Right kidney (tissue), 1 donor: ENCODE measurements around the gene WDR55.
"Not testable (repeated sequence)": the region's sequence is repeated elsewhere in the genome, so short reads cannot be mapped to it uniquely, and the experiment has no call there.

Experiments
- DNase-seq: peaks from one replicate; pipeline ENCODE4 v3.0.0-alpha.2; 2016

Gene WDR55

DNA sequence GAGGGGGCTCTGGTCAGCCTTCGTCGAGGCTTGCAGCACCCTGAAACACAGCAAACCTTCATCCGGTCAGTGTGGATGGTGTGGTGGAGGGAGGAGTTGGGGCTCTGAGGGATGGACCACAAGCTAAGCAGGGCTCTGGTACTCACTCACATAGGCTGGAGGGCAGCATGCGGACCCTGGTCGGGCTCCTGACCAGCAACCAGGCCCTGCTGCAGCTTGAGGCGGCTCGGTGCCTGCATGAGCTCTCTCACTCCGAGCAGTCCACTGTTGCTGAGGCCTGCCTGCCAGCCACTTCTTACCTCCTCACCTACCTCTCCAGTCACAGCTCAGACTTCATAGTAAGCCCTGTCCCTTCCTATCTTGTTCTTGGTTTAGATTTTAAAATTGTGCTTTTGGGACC lies 23.0 kb upstream of the WDR55 start:
- DNase-seq = no peak

DNA sequence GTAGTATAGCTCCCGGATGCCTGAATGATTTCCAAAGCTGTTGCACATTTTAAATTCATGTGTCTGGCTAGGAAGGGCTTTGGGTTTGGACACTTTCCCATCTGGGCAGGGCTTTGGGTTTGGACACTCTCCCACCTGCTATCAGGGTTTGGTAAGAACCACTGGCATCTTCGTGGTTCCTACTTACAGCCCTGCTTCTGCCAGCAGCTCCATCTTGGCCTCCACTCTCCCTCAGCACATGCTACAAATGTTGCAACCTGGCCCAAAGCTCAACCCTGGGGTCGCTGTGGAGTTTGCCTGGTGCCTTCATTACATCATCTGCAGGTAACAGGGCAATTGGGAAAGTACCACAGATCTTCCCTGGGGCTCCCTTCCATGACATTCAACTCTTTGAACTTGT lies 22.0 kb upstream of the WDR55 start:
- DNase-seq = no peak

DNA sequence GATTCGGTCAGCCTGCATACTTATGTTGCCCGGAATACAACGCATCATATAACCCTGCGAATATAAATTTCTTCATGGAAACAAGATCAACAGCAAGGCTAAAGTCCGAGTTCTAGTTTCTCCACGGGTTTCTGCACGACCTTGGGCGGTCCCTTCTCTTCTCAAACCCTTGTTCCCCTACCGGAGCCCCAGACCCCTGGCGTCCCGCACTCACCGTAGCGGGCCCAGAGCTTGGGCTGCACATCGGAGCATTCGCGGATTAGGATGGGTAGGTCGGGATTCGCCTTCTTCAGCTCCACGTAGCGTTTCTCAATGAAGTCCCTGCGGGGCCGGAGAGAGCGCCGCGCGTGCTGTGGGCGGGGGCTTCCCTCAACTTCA lies 17.7 kb upstream of the WDR55 start:
- DNase-seq = no peak

DNA sequence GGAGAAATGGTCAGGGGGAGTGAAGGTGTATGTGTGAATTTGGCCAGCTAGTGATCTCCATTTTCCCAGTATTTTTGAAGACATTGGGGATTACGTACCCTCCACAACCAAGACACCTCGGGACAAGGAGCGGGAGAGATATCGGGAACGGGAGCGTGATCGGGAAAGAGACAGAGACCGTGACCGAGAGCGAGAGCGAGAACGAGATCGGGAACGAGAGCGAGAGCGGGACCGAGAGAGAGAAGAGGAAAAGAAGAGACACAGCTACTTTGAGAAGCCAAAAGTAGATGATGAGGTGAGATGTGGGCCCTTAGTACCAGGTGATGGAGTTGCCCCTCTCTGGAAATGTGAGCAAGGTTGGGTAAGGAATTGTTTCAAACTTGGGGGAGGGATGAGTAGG lies 5.8 kb upstream of the WDR55 start:
- no peak for DNase-seq

DNA sequence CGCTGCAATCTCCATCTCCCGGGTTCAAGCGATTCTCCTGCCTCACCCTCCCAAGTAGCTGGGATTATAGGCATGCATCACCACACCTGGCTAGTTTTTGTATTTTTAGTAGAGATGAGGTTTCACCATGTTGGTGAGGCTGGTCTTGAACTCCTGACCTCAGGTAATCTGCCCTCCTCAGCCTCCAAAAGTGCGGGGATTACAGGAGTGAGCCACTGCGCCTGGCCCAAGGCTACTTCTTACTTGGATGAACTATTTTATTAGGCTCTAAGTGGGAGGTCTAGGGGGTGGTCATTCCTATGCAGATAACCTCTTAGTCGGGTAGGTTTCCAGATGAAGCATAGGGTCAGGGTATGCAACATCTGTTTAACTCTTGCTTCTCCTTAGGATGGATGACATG lies 4.3 kb upstream of the WDR55 start:
- not testable (repeated sequence) for DNase-seq

DNA sequence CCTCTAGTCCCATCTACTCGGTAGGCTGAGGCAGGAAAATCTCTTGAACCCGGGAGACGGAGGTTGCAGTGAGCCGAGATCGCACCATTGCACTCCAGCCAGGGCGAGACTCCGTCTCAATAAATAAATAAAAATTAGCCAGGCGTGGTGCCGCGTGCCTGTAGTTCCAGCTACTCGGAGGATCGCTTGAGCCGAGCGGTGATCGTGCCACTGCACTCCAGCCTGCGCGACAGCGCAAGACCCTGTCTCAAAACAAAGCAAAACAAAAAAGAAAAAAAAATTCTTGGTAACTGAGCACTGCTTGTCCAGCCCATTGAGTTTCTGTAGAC lies 710 bp upstream of the WDR55 start:
- no peak for DNase-seq

DNA sequence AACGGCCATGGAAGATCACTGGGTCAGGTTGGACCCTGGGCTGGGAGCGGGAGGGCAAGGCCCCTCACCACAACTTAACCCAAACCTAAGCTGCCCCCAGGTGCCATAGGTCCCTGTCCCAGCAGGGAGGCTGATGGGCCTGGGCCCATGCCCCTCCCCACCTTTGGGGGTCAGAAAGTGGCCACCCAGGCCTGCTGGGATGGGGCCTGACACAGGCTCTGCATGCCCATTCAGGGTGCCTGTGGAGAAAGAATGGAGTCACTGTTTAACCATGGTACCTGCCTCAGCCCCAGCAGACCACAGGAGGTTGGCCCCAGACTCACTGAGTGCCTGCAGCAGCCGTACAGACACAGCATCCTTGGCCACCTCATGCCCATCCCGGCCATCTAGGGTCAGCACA lies 6.3 kb downstream of the WDR55 start:
- DNase-seq = not testable (repeated sequence)

DNA sequence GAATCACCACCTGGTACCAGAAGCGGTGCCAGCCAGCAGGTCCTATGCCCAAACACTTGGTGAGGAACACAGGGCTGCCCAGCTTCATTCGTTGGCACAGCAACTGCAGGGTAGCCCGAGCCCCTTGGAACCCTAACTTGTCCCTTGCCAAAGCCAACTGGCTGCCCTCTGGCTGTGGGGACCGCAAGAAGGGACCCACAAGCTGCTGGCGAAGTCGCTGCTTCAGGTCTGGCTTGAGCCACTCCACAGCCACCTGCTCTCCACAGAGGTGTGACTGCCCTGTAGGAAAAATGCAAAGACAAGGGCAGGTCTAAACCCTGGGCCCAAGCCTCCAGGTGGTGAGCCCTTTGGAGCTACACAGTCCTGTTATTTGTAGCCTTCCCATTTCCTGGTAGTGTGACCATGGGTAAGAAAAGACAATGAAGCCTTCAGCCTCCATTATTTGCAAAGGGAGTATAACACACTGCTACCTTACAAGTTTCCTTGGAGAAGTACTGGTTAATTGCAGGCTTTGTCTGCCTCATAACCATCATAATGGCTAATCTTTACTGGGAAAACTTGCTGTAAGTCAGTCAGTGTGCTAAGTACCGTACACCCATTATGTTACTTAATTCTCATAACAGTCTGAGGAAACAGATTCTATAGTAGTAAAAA lies 6.9 kb downstream of the WDR55 start:
- no peak for DNase-seq

DNA sequence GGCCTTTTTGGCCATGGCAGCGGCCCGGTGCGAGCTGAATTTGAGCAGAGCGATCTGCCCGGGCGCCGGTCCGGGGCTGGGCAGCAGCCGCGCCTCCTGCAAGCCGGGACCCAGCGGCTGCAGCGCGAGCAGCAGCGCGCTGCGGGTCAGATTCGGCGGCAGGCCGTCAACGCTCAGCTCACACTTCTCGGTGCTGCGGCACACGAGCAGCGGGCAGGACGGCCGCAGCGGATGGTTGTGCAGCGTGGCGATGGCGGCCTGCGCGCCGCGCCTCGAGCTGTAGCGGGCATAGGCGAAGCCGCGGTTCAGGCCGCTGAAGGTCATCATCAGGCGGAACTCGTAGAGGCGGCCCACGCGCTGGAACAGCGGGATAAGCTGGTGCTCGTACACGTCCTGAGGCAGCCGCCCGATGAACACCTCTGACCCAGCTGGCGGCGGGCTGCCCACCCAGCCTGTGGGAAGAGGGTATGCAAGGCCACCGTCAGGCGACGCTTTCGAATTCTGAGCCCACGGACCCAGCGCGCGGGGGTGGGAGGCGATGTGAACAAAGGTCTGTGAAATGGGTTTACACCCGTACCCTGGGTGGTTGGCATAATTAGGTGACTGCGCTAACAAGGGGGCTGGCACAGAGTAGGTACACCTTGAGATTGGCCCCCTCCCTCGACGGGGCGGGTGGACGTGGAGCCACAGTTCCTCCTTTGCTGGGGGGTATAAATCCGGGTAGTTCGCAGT lies 7.9 kb downstream of the WDR55 start:
- DNase-seq = peak; percentile 52

DNA sequence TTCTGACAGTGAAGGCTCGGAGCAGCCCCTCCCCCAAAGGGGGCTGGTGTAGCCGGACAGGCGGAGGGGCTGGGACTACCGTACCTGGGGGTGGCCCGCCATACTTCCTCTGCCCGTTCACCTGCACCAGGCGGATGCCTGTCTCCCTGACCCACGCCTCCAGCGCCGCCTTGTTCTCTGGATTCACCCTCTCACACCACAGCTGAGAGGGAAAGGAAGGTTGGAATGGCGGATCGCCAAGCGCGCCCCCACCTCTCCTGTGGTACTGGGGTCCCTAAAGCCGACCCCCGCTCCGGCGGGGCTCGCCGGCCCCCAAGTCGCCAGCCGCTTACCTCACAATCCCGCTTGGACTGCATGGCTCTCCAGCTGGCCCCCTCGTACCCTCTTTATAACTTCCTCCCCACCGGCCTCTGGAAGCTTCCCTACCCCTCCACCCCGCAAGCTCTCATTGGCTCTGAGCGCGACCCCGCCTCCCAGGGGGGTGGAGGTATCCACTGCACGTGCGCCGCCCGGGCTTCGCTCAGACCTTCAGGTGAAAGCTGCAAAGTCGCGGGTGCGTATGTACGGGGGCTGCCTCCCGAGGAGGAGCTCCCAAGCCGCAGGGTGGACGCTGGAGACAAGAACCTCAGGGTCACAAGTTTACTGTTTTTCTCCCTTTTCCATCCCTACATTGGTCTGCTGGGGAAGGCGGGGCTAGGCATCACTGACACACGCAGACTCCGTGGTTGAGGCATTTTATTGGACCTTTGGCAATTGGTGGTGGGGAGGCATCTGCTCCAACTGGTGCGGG lies 8.7 kb downstream of the WDR55 start, which contains the start of gene DND1:
DND1 (minus strand) TSS at position 390 of the 790 bp plus-strand sequence; CDS start at position 356, 34 bp downstream.
- DNase-seq = no peak

DNA sequence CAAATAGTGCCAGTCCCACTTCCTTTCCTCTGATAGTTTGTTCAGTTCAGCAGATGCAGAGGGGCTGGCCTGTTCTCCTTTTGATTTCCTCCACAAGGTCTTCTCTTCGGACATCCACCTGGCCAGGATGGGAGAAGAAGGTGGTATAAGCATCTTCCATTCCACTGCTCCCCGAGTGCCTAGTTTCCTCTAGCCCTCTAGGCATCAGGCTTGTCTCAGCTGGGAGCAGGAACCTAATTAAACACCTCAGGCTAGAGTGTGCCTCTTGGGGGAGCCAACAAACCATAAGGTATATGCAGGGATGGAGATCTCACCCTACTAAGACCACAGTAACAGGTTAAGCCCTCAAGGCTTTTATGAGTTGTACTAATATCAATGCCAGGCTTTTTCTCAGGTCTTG lies 9.5 kb downstream of the WDR55 start:
- no peak for DNase-seq

DNA sequence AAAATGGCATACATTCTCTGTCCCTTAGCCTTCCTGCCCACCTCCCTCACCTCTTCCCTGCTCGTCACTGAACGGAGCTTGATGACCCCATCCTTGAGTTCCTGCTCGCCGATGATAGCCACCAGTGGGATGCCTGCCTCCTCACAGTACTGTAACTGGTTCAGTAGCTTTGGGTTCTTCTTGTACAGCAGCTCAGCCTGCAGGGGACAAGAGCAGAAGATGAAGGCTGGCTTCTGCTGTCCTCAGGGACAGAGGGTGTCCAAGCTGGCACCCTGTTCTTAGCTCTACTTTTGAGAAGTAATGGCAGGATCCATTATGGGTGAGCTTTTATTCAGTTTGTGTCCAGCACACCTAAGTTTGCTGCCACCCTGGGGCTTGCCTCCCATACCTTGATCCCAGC lies 9.9 kb downstream of the WDR55 start:
- DNase-seq = no peak

DNA sequence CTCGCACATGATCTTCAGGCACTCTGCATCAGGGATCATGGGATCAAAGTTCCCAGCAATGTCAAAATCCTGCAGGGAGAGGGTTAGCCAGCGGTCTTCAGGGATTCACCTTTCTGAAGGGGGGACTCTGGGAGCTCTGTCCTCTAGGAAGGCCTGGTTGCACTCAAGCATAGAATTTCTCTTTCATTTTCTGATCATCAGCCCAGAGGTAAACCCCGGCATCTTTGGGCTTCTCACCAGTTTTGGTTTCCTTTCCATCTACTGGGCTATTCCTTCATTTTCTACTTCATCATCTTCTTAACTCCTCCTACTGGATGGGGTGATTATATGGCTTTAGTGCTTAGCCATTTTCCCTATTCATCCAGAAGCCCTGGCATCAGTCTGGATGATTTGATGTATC lies 13.2 kb downstream of the WDR55 start:
- no peak for DNase-seq

DNA sequence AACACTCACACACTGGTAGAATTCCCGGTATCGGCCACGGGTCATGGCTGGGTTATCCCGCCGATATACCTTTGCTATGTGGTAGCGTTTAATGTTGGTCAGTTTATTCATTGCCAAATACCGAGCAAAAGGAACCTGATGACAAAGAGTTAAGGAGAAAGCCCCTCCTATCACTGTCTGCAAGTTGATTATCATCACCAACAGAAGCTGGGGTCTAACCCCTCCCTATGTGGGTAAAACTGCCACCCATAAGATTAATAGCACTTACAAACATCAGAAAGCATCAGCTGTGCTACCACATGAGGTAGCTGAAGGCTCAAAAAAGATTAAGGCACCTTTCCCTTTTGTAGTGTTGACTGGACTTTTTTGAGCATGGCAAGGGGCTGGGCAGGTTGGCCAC lies 14.3 kb downstream of the WDR55 start:
- no peak for DNase-seq

DNA sequence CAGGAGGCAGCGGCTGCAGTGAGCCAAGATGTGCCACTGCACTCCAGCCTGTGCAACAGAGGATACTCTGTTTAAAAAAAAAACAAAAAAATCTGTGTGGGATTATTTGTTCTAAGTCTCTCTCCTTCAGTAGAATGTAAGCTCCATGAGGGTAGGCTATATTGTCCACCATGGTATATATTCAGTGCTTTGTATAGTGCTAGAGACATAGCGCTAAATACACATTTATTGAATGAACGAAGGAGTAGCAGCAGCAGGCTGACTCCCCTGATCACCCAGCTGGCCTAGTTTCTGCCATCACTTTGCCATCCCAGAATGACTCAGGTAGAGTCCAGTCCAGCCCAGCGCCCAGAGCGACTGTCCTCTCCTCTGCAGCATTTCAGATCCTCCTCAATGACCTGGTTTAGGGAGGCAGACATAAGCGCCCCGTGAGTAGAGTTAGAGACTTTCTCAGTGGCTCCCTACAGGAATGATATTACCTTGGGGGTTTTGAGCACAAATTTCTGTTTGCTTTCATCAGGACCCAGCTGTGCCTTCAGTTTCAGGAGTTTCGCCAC lies 25.8 kb downstream of the WDR55 start:
- DNase-seq = no peak

DNA sequence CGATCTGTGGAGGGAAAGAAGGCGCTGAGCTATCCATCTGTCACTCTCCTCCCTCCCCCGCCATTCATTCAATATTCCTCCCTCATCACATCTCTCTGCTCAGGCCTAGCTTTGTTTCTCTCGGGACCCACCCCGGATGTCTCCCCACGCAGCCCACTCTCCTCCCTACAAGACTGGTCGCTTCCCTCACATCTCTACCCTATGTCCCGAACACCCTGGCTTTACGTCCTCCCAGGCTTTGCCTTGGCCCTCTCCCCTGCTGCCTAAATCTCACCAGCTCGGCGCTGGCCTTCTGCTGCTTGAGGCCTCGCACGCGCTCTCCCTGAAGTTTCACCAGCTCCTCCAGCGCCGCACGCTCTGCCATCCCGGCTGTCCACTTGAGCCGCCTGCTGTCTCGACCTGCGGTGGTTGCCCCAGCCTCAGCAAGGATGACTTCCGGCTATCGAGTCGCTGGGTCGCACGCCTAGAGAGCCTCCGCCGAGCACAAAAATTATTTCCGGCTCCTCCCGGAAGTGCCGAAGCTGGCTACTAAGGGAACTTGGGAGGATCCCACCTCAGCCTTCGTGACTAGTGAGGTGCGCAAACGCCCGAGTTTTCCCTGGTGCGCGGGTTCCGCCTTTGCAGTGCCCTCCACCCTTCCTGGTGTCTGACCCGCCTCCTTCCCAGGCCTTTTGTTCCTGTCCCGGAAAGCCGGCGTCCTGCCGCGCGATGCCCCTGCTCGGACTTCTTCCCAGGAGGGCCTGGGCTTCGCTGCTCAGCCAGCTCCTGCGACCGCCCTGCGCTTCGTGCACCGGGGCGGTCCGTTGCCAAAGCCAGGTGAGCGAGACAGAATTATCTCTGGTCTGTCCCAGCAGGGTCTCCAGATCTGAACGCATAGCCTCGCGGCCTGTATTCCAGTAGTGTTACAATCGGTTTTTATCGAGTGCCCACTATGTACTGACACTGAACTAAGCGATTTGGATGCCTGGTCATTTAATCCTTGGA lies 26.5 kb downstream of the WDR55 start, which contains the start of the genes HARS1 and HARS2:
HARS1 (minus strand) TSS at position 430 of the 984 bp plus-strand sequence; CDS start at position 364, 66 bp downstream.
HARS2 (plus strand) TSS at position 515 of the 984 bp plus-strand sequence; CDS start at position 709, 194 bp downstream.
- DNase-seq = peak; percentile 87

DNA sequence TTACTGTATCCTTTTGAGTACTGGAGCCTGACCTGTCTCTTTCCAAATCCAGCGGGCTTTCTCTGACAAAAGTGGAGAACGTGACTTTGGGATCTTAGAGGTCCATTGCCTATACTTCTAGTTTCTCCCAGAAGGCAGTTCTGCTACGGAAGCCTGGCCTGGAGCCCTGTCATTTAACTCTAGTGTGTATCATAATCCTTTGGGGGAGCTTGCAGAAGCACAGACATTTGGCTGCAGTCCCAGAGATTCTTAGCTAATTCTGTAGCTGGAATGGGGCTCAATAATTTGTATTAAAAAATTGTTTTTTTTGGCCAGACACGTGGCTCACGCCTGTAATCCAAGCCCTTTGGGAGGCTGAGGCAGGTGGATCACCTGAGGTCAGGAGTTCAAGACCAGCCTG lies 29.6 kb downstream of the WDR55 start:
- no peak for DNase-seq

DNA sequence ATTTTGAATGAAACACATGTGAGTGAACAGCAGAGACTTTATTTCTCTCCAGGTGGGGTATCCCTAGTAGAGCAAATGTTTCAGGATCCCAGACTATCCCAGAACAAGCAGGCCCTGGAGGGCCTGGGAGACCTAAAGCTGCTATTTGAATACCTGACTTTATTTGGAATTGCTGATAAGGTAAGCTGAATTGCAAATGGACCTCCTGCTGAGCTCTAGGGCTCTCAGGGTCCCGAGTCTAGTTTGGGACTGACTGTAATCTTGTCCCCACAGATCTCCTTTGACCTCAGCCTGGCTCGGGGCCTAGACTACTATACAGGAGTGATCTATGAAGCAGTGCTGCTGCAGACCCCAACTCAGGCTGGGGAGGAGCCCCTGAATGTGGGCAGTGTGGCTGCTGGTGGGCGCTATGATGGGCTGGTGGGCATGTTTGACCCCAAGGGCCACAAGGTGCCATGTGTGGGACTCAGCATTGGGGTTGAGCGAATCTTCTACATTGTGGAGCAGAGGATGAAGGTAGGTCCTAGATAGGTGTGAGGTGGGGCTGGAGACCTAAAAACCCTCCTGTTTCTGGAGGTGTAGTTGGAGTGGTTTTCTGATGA lies 32.3 kb downstream of the WDR55 start:
- no peak for DNase-seq

DNA sequence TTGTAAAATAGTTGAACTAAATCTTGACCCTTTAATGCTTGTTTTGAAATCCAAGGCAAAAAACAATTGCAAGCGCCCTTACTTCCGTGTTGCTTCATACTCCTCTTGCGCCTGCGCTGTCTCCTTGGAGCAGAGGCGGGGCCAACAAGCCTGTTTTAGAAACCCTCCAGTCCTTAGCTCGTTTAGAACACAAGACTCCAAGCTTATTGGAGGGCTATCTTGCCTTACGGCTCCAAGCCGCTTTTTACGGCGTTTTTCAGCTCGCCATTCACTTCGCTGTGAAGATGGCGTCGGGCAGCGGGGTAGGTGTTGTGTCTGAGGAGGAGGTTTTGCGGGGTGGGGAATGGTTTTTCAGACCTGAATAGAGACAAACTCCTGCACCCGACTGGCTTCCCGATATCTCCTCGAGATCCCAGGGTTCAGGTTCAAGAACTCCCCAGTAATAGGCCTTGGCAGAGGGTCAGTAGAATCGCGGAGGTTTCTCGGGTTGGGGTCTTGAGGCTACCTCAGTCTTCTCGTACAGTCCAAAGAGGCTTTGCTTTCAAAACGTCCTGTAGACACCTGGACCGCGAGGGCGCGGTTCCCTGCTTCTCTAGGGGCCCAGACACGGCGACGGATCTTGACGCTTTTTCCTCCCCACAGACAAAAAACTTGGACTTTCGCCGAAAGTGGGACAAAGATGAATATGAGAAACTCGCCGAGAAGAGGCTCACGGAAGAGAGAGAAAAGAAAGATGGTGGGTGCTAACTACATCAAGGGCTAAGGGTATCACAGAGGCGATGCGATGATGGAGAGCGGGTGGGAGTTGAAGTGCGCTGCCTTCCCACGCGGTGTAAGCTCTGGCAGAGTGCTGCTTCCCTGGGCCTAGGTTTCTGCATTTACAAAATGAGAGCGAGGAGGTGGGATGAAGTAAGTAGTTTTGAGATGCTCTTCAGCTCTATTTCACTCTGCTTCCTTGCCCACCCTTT lies 35.8 kb downstream of the WDR55 start, which contains the start of gene ZMAT2:
ZMAT2 (plus strand) TSS at position 271 of the 968 bp plus-strand sequence; CDS start at position 285, 14 bp downstream.
- peak; percentile 71 for DNase-seq

DNA sequence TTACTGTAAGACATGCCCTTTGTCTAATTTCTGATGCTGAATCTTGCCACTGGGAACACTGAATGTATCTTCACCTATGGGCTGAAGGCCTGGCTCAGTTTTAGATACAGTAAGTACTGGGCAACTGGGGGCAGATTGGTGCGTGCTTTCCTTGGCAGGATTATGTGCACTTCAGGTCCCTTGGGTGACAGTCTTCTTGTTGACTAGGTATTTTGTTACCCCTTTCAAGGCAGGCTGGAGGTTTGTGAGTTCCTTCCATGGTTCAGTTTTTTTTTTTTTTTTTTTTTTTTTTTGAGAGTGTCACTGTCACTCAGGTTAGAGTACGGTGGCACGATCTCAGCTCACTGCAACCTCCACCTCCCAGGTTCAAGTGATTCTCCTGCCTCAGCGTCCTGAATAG lies 43.1 kb downstream of the WDR55 start:
- DNase-seq = no peak
